SK-N-MC (cell line): ENCODE results near the gene RAB2B.

Experiments used
- EZH2 ChIP-seq: fragments of 200-600 bp; sonication (generic); IDR thresholded peaks from one replicate; pipeline ENCODE4 v1.6.1; 2017; ENCODE audit warnings: antibody characterized with exemption
- POLR2AphosphoS5 ChIP-seq: IDR thresholded peaks from 2 replicates; pipeline ENCODE4 v1.6.1; 2012; ENCODE audit warnings: mild to moderate bottlenecking, low read depth, low read length, borderline replicate concordance

DNA sequence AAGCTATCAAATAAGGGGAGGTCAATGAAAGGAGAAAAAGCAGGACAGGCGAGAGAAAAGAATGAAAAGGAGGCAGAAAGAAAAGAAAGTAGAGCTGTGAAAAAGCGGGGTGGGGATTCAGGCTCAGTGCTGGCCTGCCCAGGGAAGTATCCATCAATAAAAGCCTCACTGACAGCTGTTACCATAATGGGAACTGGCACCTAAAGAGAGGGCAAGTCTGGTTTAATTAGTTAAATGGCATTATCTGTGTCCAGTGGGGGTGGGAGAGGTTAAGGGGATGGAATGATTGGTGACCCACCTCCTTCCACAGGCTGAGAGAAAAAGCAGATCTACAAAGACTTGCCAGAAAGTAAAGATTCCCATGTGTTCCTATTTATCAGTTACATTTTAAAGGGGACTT, 42.0 kb upstream of the RAB2B start:
- TF ChIP-seq EZH2 = no peak
- no peak for TF ChIP-seq POLR2AphosphoS5
